Calu3 (cell line): ENCODE measurements around the gene APP. TPM values are rescaled to one million over a fixed set of nuclear protein-coding genes. Genes with fewer than 3 reads are reported as not detected.

ENCODE experiments used
- BruUV-seq: library from RNA; stranded (reverse); fragments of 400-500 nt; replicated peaks from 2 replicates; lab custom pipeline; 2021; lab: Mats Ljungman, UMichigan
- CTCF ChIA-PET: fragments of 300-600 bp; sonication (Branson Sonifier 250); formaldehyde crosslinking; loops from one replicate; lab custom pipeline; 2022; ENCODE audit warnings: antibody characterized with exemption; lab: Charles Lee
- DNase-seq: peaks from one replicate; pipeline ENCODE4 v3.0.0; 2022
- H3K27ac Mint-ChIP-seq: one replicate; pipeline ENCODE4 v1.8.0; 2022; ENCODE audit warnings: mixed read lengths; ENCODE audit not compliant: unreplicated experiment
- H3K27me3 Mint-ChIP-seq: one replicate; pipeline ENCODE4 v1.8.0; 2022; ENCODE audit warnings: mixed read lengths; ENCODE audit not compliant: unreplicated experiment
- H3K36me3 Mint-ChIP-seq: one replicate; pipeline ENCODE4 v1.8.0; 2022; ENCODE audit warnings: mild to moderate bottlenecking, moderate library complexity, mixed read lengths; ENCODE audit not compliant: insufficient read depth, unreplicated experiment
- H3K4me1 Mint-ChIP-seq: one replicate; pipeline ENCODE4 v1.8.0; 2022; ENCODE audit warnings: mild to moderate bottlenecking, low read depth, mixed read lengths; ENCODE audit not compliant: unreplicated experiment
- H3K4me3 Mint-ChIP-seq: one replicate; pipeline ENCODE4 v1.8.0; 2022; ENCODE audit warnings: mild to moderate bottlenecking, low read depth, moderate library complexity, mixed read lengths; ENCODE audit not compliant: unreplicated experiment
- H3K9me3 Mint-ChIP-seq: one replicate; pipeline ENCODE4 v1.8.0; 2022; ENCODE audit warnings: low read depth, mixed read lengths; ENCODE audit not compliant: unreplicated experiment
- intact Hi-C: fragments of 100-400 bp; cut with micrococcal nuclease; formaldehyde crosslinking; loops from one replicate; pipeline ENCODE4 v1.10.0; 2022; ENCODE audit not compliant: unreplicated experiment
- total RNA-seq: library from RNA; stranded (reverse); gene quantifications from 2 replicates; pipeline ENCODE4 v1.2.3, GENCODE V29; 2022
- TF ChIP-seq, protein P1 (sequence below): fragments of 200-600 bp; IDR thresholded peaks from one replicate; pipeline ENCODE4 v1.8.0; 2022; ENCODE audit warnings: antibody characterized with exemption; ENCODE audit not compliant: unreplicated experiment

The APP gene
- total RNA-seq, 1 experiment from 2014 or later = 566 TPM

DNA sequence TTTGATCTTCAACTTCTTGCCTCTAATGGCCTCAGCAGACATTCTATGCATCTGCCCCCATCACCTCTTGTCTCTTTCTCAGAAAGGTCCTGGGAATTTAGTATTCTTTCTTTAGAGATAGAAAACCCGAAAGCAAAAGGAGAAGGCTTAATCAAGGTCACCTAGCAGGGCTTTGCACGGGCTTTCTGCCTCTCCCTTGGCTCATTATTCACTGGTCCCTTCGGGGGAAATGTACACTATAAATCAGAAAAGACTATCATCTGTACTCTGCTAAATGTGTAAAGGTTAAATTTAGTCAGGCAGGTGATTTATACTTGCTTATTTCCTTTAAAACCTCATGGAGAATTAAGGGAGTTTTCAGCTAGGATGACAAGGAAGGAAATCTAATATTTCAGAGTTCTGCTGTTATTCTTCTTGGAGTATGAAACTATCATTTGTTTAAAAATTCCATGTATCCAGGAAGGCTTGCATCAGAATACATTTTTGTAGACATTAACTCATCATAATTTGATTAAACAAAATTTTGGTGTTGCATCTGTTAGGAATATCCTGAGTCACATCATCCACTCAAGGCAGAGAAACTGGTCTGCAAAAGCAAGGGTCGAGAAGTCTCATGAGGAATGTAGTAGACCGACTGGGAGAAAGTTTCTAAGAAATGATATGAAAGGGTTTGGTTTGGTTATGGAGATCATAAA is 311.2 kb downstream of the APP start:
- no TSS peak for BruUV-seq

DNA sequence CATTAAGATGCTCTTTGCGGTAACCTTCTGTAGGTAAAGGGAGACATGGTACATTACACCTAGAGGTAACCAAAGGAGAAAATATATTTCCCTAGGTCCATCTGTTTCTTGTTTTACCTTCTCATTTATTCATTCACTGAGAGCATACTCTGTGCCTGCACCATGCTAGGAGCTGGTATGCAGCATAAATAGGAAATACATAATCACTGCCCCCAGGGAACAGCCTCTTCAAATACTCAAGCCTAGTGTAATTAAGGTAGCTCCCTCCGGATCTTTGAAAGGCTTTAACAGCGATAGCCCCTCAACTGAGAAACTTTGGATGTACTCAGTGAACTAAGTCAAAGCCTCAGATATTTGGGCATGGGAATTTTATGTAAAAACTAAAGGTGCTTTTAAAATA is 312.2 kb downstream of the APP start:
- no peaks in the 10 kb centered on the region for H3K36me3 Mint-ChIP-seq
- no peak for DNase-seq
- no peaks in the 10 kb centered on the region for H3K9me3 Mint-ChIP-seq
- no peak overlapping the region for H3K27ac Mint-ChIP-seq
- TF ChIP-seq, protein P1, sequence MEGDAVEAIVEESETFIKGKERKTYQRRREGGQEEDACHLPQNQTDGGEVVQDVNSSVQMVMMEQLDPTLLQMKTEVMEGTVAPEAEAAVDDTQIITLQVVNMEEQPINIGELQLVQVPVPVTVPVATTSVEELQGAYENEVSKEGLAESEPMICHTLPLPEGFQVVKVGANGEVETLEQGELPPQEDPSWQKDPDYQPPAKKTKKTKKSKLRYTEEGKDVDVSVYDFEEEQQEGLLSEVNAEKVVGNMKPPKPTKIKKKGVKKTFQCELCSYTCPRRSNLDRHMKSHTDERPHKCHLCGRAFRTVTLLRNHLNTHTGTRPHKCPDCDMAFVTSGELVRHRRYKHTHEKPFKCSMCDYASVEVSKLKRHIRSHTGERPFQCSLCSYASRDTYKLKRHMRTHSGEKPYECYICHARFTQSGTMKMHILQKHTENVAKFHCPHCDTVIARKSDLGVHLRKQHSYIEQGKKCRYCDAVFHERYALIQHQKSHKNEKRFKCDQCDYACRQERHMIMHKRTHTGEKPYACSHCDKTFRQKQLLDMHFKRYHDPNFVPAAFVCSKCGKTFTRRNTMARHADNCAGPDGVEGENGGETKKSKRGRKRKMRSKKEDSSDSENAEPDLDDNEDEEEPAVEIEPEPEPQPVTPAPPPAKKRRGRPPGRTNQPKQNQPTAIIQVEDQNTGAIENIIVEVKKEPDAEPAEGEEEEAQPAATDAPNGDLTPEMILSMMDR = no peak
- no peak overlapping the region for H3K4me3 Mint-ChIP-seq
- CTCF ChIA-PET = no interaction called here
- intact Hi-C loops = no loop called here
- no peaks in the 10 kb centered on the region for H3K4me1 Mint-ChIP-seq
- BruUV-seq = no TSS peak
- no peaks in the 10 kb centered on the region for H3K27me3 Mint-ChIP-seq

More for the DNA sequence above, 311.2 kb downstream of the APP start:
- intact Hi-C loops = no loop called here
- CTCF ChIA-PET = no interaction called here
- no peak overlapping the region for H3K4me3 Mint-ChIP-seq
- no peaks in the 10 kb centered on the region for H3K27me3 Mint-ChIP-seq
- no peaks in the 10 kb centered on the region for H3K36me3 Mint-ChIP-seq
- no peaks in the 10 kb centered on the region for H3K9me3 Mint-ChIP-seq
- no peak overlapping the region for H3K27ac Mint-ChIP-seq
- no peak for DNase-seq
- no peaks in the 10 kb centered on the region for H3K4me1 Mint-ChIP-seq
- TF ChIP-seq, protein P1 = no peak

DNA sequence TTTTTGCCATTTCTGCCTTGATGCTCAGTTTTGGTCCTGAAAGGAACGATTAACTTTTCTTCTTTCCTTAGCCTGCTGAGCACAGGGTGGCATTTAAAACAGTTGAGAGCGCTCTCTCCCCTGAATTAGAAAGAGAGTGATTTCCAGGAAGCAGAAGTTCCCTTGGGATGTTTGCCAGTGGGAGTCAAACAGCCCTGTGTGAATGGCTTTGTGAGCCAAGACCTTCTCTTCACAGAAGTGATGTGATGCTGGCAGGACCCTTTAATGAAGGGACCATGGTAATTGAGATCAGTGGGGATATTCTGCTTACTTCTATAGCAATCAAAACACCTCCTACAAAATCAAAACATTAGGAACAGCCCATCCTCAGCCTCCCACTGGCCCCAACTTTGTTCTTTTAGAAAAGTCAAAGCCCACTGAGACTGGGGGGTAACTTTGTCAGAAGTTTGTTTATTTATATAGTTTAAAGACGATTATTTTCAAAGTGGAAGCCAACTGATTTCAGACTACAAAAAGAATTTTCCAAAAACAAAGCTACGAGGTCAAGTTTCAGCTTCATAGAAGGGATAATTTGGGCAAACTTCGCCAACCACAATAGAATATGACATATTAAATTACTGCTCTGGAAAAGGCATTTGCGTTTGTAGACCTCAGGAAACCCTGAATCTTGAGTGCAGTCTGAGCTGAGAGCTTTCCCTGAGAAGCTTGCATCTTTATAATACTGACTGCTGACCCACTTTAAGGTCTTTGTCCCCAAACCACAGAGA is 313.1 kb downstream of the APP start:
- Mint-ChIP-seq H3K36me3 (no peaks in the 10 kb centered on the region), H3K4me1 (no peaks in the 10 kb centered on the region), H3K27me3 (peaks cover 3% of the 10 kb centered on the region), H3K4me3 (no peak overlapping the region), H3K9me3 (no peaks in the 10 kb centered on the region), H3K27ac (no peak overlapping the region)
- CTCF ChIA-PET = no interaction called here
- TF ChIP-seq, protein P1 = no peak
- no peak for DNase-seq
- intact Hi-C loops = no loop called here
- no TSS peak for BruUV-seq

DNA sequence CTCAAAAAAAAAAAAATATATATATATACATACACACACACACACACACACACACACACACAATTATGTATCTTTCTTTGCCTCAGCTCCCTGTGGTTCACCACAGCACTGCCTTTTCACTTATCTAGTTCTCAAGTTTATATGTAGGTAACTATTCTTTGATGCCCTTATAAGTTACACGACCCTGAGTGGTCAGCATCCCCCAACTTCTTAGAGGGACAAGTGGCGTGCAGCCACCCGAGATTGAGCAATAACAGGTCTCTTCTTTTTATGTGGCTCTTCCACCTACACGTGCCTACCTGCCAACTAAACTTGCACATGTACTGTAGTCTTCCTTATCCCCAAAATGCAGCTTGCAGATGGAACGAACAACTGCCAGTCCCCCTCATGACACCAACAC is 315.0 kb downstream of the APP start:
- TF ChIP-seq, protein P1 = no peak
- H3K9me3 Mint-ChIP-seq = no peaks in the 10 kb centered on the region

More for the DNA sequence above, 315.0 kb downstream of the APP start:
- CTCF ChIA-PET = no interaction called here
- no TSS peak for BruUV-seq
- Mint-ChIP-seq H3K27ac (no peak overlapping the region), H3K4me1 (no peaks in the 10 kb centered on the region), H3K27me3 (peaks cover 9% of the 10 kb centered on the region), H3K36me3 (no peaks in the 10 kb centered on the region), H3K4me3 (no peak overlapping the region)
- DNase-seq = no peak
- intact Hi-C loops = no loop called here
